Measurements from ENCODE around the gene EIF2S2.

EIF2S2 gene

GRCh38 chr20:34088305-34089174 lies 23.5 kb downstream of the EIF2S2 start:
- DNase-seq = no peak

- no peak for DNase-seq
Observed at GRCh38 chr20:34085544-34086040, 26.5 kb downstream of the EIF2S2 start.

GRCh38 chr20:34084227-34084923 lies 27.7 kb downstream of the EIF2S2 start:
- DNase-seq = no peak

- DNase-seq = no peak
Observed at GRCh38 chr20:34083781-34084180, 28.3 kb downstream of the EIF2S2 start.

GRCh38 chr20:34083137-34083536 lies 28.9 kb downstream of the EIF2S2 start:
- no peak for DNase-seq

- no peak for DNase-seq
Observed at GRCh38 chr20:34082232-34082887, 29.7 kb downstream of the EIF2S2 start.

GRCh38 chr20:34079818-34080217 lies 32.2 kb downstream of the EIF2S2 start:
- no peak for DNase-seq

GRCh38 chr20:34078540-34078939 lies 33.5 kb downstream of the EIF2S2 start:
- DNase-seq = no peak

- no peak for DNase-seq
Observed at GRCh38 chr20:34076952-34077351, 35.1 kb downstream of the EIF2S2 start.

GRCh38 chr20:34075647-34076046 lies 36.4 kb downstream of the EIF2S2 start:
- no peak for DNase-seq

GRCh38 chr20:34074101-34074760 lies 37.8 kb downstream of the EIF2S2 start:
- DNase-seq = no peak

- no peak for DNase-seq
Observed at GRCh38 chr20:34072778-34073177, 39.3 kb downstream of the EIF2S2 start.

GRCh38 chr20:34072076-34072475 lies 40.0 kb downstream of the EIF2S2 start:
- DNase-seq = no peak

- no peak for DNase-seq
Observed at GRCh38 chr20:34070859-34071258, 41.2 kb downstream of the EIF2S2 start.

- DNase-seq = no peak
Observed at GRCh38 chr20:34070079-34070439, 42.0 kb downstream of the EIF2S2 start.

GRCh38 chr20:34069341-34070078 lies 42.5 kb downstream of the EIF2S2 start:
- peak; percentile 51 for DNase-seq

GRCh38 chr20:34068001-34068400 lies 44.0 kb downstream of the EIF2S2 start:
- no peak for DNase-seq

- no peak for DNase-seq
Observed at GRCh38 chr20:34066476-34067090, 45.5 kb downstream of the EIF2S2 start.

GRCh38 chr20:34065260-34065659 lies 46.8 kb downstream of the EIF2S2 start:
- no peak for DNase-seq

GRCh38 chr20:34064286-34064685 lies 47.8 kb downstream of the EIF2S2 start:
- no peak for DNase-seq

- DNase-seq = no peak
Observed at GRCh38 chr20:34062570-34063482, 49.2 kb downstream of the EIF2S2 start.

Data from activated gamma-delta T cell treated with Interleukin-2 at 50 U/mL for 16 hours (primary cell).